Measurements from ENCODE around the gene MRTO4. TPM values are rescaled to one million over a fixed set of nuclear protein-coding genes. Genes with fewer than 3 reads are reported as not detected.
"Not testable (repeated sequence)": the region's sequence is repeated elsewhere in the genome, so short reads cannot be mapped to it uniquely, and the experiment has no call there.

The MRTO4 gene
- total RNA-seq, 2 experiments from 2014 or later: 24.8 to 28.2 TPM

- no peak overlapping the region for H3K27ac Mint-ChIP-seq
- POLR2A ChIA-PET: no interaction called here
- H3K4me1 Mint-ChIP-seq: no peaks in the 10 kb centered on the region
- ATAC-seq (ENCODE audit: low read depth) (no peak), DNase-seq (no peak)
- H3K27me3 Mint-ChIP-seq: no peaks in the 10 kb centered on the region
- H3K36me3 Mint-ChIP-seq: peaks cover 18% of the 10 kb centered on the region
- H3K4me3 Mint-ChIP-seq: no peak overlapping the region
- H3K9me3 Mint-ChIP-seq: no peaks in the 10 kb centered on the region
Observed at GRCh38 chr1:19239876-19240275, 11.7 kb upstream of the MRTO4 start.

GRCh38 chr1:19240673-19241538 is 10.7 kb upstream of the MRTO4 start:
- Mint-ChIP-seq H3K9me3 (no peaks in the 10 kb centered on the region), H3K4me1 (no peaks in the 10 kb centered on the region), H3K36me3 (peaks cover 18% of the 10 kb centered on the region), H3K27me3 (no peaks in the 10 kb centered on the region), H3K4me3 (no peak overlapping the region), H3K27ac (no peak overlapping the region)
- ATAC-seq (ENCODE audit: low read depth) (peak; percentile 82), DNase-seq (peak; percentile 77)
- POLR2A ChIA-PET: interaction anchor here (1.3 kb wide), 1 partner anchor 333 kb away, joined by 3 read pairs; no protein-coding TSS in a partner anchor

GRCh38 chr1:19250629-19251304 is 838 bp upstream of the MRTO4 start:
- Mint-ChIP-seq H3K27ac (peak overlapping the region; percentile 92), H3K4me3 (peak overlapping the region; percentile 92), H3K9me3 (no peaks in the 10 kb centered on the region), H3K4me1 (peaks cover 21% of the 10 kb centered on the region), H3K27me3 (no peaks in the 10 kb centered on the region), H3K36me3 (peaks cover 2% of the 10 kb centered on the region)
- POLR2A ChIA-PET: interaction anchor here (0.9 to 1.5 kb wide), 5 partner anchors 13 to 398 kb away, joined by 3 to 5 read pairs (median 4); no protein-coding TSS in a partner anchor
- ATAC-seq (ENCODE audit: low read depth) (no peak), DNase-seq (no peak)

GRCh38 chr1:19254416-19254815 is 2.8 kb downstream of the MRTO4 start:
- peaks cover 6% of the 10 kb centered on the region for H3K36me3 Mint-ChIP-seq
- no peaks in the 10 kb centered on the region for H3K9me3 Mint-ChIP-seq
- no peak overlapping the region for H3K27ac Mint-ChIP-seq
- POLR2A ChIA-PET: no interaction called here
- no peaks in the 10 kb centered on the region for H3K27me3 Mint-ChIP-seq
- DNase-seq: no peak
- no peak overlapping the region for H3K4me3 Mint-ChIP-seq
- no peak for ATAC-seq (ENCODE audit: low read depth)
- H3K4me1 Mint-ChIP-seq: peaks cover 21% of the 10 kb centered on the region

- H3K27ac Mint-ChIP-seq: no peak overlapping the region
- H3K4me1 Mint-ChIP-seq: peaks cover 18% of the 10 kb centered on the region
- POLR2A ChIA-PET: interaction anchor here (0.6 kb wide), 1 partner anchor 143 kb away, joined by 3 read pairs; no protein-coding TSS in a partner anchor
- H3K36me3 Mint-ChIP-seq: peaks cover 6% of the 10 kb centered on the region
- no peaks in the 10 kb centered on the region for H3K27me3 Mint-ChIP-seq
- ATAC-seq (ENCODE audit: low read depth): no peak
- H3K9me3 Mint-ChIP-seq: no peaks in the 10 kb centered on the region
- H3K4me3 Mint-ChIP-seq: no peak overlapping the region
- no peak for DNase-seq
Observed at GRCh38 chr1:19255288-19255687, 3.7 kb downstream of the MRTO4 start.

- H3K27ac Mint-ChIP-seq; POLR2A ChIA-PET; H3K36me3 Mint-ChIP-seq; H3K4me3 Mint-ChIP-seq; H3K27me3 Mint-ChIP-seq; DNase-seq; ATAC-seq (ENCODE audit: low read depth); H3K9me3 Mint-ChIP-seq: not testable (repeated sequence)
- peaks cover 14% of the 10 kb centered on the region for H3K4me1 Mint-ChIP-seq
Observed at GRCh38 chr1:19256301-19256700, 4.7 kb downstream of the MRTO4 start.

GRCh38 chr1:19257178-19257914 is 5.7 kb downstream of the MRTO4 start:
- POLR2A ChIA-PET: no interaction called here
- H3K27me3 Mint-ChIP-seq: no peaks in the 10 kb centered on the region
- peaks cover 6% of the 10 kb centered on the region for H3K36me3 Mint-ChIP-seq
- no peak for ATAC-seq (ENCODE audit: low read depth)
- H3K4me3 Mint-ChIP-seq: no peak overlapping the region
- H3K9me3 Mint-ChIP-seq: no peaks in the 10 kb centered on the region
- DNase-seq: no peak
- H3K27ac Mint-ChIP-seq: no peak overlapping the region
- peaks cover 11% of the 10 kb centered on the region for H3K4me1 Mint-ChIP-seq

- no peaks in the 10 kb centered on the region for H3K9me3 Mint-ChIP-seq
- POLR2A ChIA-PET: no interaction called here
- no peak for ATAC-seq (ENCODE audit: low read depth)
- no peak for DNase-seq
- H3K4me1 Mint-ChIP-seq: peaks cover 4% of the 10 kb centered on the region
- H3K27me3 Mint-ChIP-seq: no peaks in the 10 kb centered on the region
- no peak overlapping the region for H3K4me3 Mint-ChIP-seq
- H3K36me3 Mint-ChIP-seq: peaks cover 5% of the 10 kb centered on the region
- H3K27ac Mint-ChIP-seq: no peak overlapping the region
Observed at GRCh38 chr1:19258353-19258752, 6.7 kb downstream of the MRTO4 start.

GRCh38 chr1:19260211-19261138 is 8.9 kb downstream of the MRTO4 start:
- Mint-ChIP-seq H3K27me3 (peaks cover 4% of the 10 kb centered on the region), H3K27ac (no peak overlapping the region), H3K36me3 (peaks cover 5% of the 10 kb centered on the region), H3K4me1 (no peaks in the 10 kb centered on the region), H3K9me3 (no peaks in the 10 kb centered on the region), H3K4me3 (no peak overlapping the region)
- DNase-seq: no peak
- POLR2A ChIA-PET: no interaction called here
- ATAC-seq (ENCODE audit: low read depth): no peak

- DNase-seq (no peak), ATAC-seq (ENCODE audit: low read depth) (no peak)
- Mint-ChIP-seq H3K36me3 (peaks cover 3% of the 10 kb centered on the region), H3K4me3 (no peak overlapping the region), H3K27me3 (peaks cover 4% of the 10 kb centered on the region), H3K9me3 (no peaks in the 10 kb centered on the region), H3K4me1 (no peaks in the 10 kb centered on the region), H3K27ac (no peak overlapping the region)
- POLR2A ChIA-PET: no interaction called here
Observed at GRCh38 chr1:19262047-19262446, 10.4 kb downstream of the MRTO4 start.

- POLR2A ChIA-PET: no interaction called here
- Mint-ChIP-seq H3K36me3 (no peaks in the 10 kb centered on the region), H3K27me3 (peaks cover 4% of the 10 kb centered on the region), H3K4me3 (no peak overlapping the region), H3K9me3 (no peaks in the 10 kb centered on the region), H3K4me1 (no peaks in the 10 kb centered on the region), H3K27ac (no peak overlapping the region)
- ATAC-seq (ENCODE audit: low read depth): no peak
- no peak for DNase-seq
Observed at GRCh38 chr1:19262744-19263143, 11.1 kb downstream of the MRTO4 start.

- Mint-ChIP-seq H3K4me3 (no peak overlapping the region), H3K9me3 (no peaks in the 10 kb centered on the region), H3K4me1 (no peaks in the 10 kb centered on the region), H3K27ac (no peak overlapping the region), H3K36me3 (peaks cover 3% of the 10 kb centered on the region), H3K27me3 (peaks cover 25% of the 10 kb centered on the region)
- no peak for DNase-seq
- no peak for ATAC-seq (ENCODE audit: low read depth)
- POLR2A ChIA-PET: no interaction called here
Observed at GRCh38 chr1:19268445-19268844, 16.8 kb downstream of the MRTO4 start.
